ENCODE measurements around the gene THRAP3.

DNA sequence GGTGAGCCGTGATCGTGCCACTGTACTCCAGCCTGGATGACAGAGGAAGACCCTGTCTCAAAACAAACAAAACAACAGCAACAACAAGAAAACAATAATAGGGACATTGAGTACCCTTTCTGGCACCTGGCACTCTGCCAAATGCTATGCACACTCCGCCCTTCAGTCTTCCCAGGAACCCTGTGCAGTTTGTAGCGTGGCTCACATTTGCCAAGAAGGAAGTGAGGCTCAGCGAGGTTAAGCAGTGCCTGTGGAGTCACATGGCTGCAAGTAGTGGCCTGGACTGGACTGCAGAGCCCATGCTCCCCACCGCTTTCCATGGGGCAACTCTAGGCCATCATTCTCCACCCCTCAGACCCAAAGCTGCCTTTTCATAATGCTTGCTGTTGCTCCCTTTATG, 104.5 kb downstream of the THRAP3 start:
- TF ChIP-seq POLR2AphosphoS5 (IDR thresholded peaks at IDR 0.05; ENCODE audit: low read depth) (no peak), STAT1 (IDR thresholded peaks at IDR 0.05; ENCODE audit: unreplicated experiment) (no peak)
